Caco-2 (cell line): ENCODE measurements around the gene OR5K4. TPM values are rescaled to one million over a fixed set of nuclear protein-coding genes. Genes with fewer than 3 reads are reported as not detected.

Source experiments
- BruUV-seq: library from RNA; stranded (reverse); fragments of 400-500 nt; replicated peaks from 2 replicates; lab custom pipeline; 2021; lab: Mats Ljungman, UMichigan
- CTCF ChIA-PET: fragments of 300-600 bp; sonication (Branson Sonifier 250); formaldehyde crosslinking; loops from one replicate; lab custom pipeline; 2022; ENCODE audit warnings: antibody characterized with exemption; lab: Charles Lee
- POLR2A ChIA-PET: fragments of 300-600 bp; sonication (Branson Sonifier 250); formaldehyde crosslinking; loops from one replicate; lab custom pipeline; 2022; ENCODE audit warnings: antibody characterized with exemption; lab: Charles Lee
- DNase-seq, 2 experiments: peaks; one replicate each; pipeline versions ENCODE4 v3.0.0 to v3.0.0-alpha.2; 2020 to 2022
- H3K27me3 ChIP-seq: replicated peaks from 2 replicates; pipeline ENCODE4 v1.6.0; 2011; ENCODE audit warnings: low read length; ENCODE audit not compliant: control insufficient read depth, insufficient read depth
- H3K36me3 ChIP-seq: 2 replicates; pipeline ENCODE4 v1.5.1; 2011; ENCODE audit warnings: low read length; ENCODE audit not compliant: control insufficient read depth, insufficient read depth
- H3K4me1 ChIP-seq: fragments of 250-450 bp; sonication (Bioruptor Pico); 2 replicates; pipeline ENCODE4 v1.5.1; 2020; ENCODE audit warnings: mild to moderate bottlenecking
- H3K4me3 ChIP-seq: 2 replicates; pipeline ENCODE4 v1.5.1; 2011; ENCODE audit warnings: low read depth, mild to moderate bottlenecking, control low read depth, low read length
- H3K9me3 ChIP-seq: fragments of 250-450 bp; sonication (Bioruptor Pico); 2 replicates; pipeline ENCODE4 v1.5.1; 2020; ENCODE audit warnings: mild to moderate bottlenecking, moderate library complexity
- H3K27ac Mint-ChIP-seq: one replicate; pipeline ENCODE4 v1.8.0; 2022; ENCODE audit warnings: mixed read lengths; ENCODE audit not compliant: unreplicated experiment
- H3K27me3 Mint-ChIP-seq: one replicate; pipeline ENCODE4 v1.8.0; 2022; ENCODE audit warnings: mixed read lengths; ENCODE audit not compliant: insufficient read depth, unreplicated experiment
- H3K36me3 Mint-ChIP-seq: one replicate; pipeline ENCODE4 v1.8.0; 2022; ENCODE audit warnings: mild to moderate bottlenecking, mixed read lengths; ENCODE audit not compliant: insufficient read depth, unreplicated experiment
- H3K4me1 Mint-ChIP-seq: one replicate; pipeline ENCODE4 v1.8.0; 2022; ENCODE audit warnings: low read depth, mixed read lengths; ENCODE audit not compliant: unreplicated experiment
- H3K4me3 Mint-ChIP-seq: one replicate; pipeline ENCODE4 v1.8.0; 2022; ENCODE audit warnings: mild to moderate bottlenecking, moderate library complexity, mixed read lengths; ENCODE audit not compliant: unreplicated experiment
- H3K9me3 Mint-ChIP-seq: one replicate; pipeline ENCODE4 v1.8.0; 2022; ENCODE audit warnings: mixed read lengths; ENCODE audit not compliant: unreplicated experiment
- CTCF ChIP-seq, 2 experiments: fragments of 200-600 bp in 1 of 2; IDR thresholded peaks; 1 replicate in 1 of 2; 2 replicates in 1 of 2; pipeline versions ENCODE4 v1.5.1 to v1.8.0; 2011 to 2022; ENCODE audit warnings: antibody characterized with exemption in 1 of 2, control low read depth in 1 of 2, inconsistent platforms in 1 of 2, low read depth in 1 of 2, low read length in 1 of 2, mild to moderate bottlenecking in 1 of 2, moderate library complexity in 1 of 2; ENCODE audit not compliant: insufficient read depth in 1 of 2, severe bottlenecking in 1 of 2, unreplicated experiment in 1 of 2
- intact Hi-C: fragments of 100-400 bp; cut with micrococcal nuclease; formaldehyde crosslinking; loops from one replicate; pipeline ENCODE4 v1.10.0; 2022; ENCODE audit not compliant: unreplicated experiment
- total RNA-seq: library from RNA; stranded (reverse); gene quantifications from 2 replicates; pipeline ENCODE4 v1.2.3, GENCODE V29; 2022

OR5K4 gene
- total RNA-seq, 1 experiment from 2014 or later = not detected

- Histone ChIP-seq H3K9me3 (peaks cover 8% of the 10 kb centered on the region), H3K27me3 (no peaks in the 10 kb centered on the region), H3K4me1 (no peaks in the 10 kb centered on the region), H3K4me3 (no peak overlapping the region), H3K36me3 (no peaks in the 10 kb centered on the region)
- TF ChIP-seq CTCF (IDR thresholded peaks at IDR 0.05; ENCODE audit: insufficient read depth in 1 of 2, low read depth in 1 of 2, low read length in 1 of 2, severe bottlenecking in 1 of 2, unreplicated experiment in 1 of 2) = no peak
- ChIA-PET POLR2A (no interaction called here), CTCF (no interaction called here)
- H3K27ac Mint-ChIP-seq = no peak overlapping the region
- H3K9me3 Mint-ChIP-seq = peaks cover 15% of the 10 kb centered on the region
- no peak overlapping the region for H3K4me3 Mint-ChIP-seq
- H3K27me3 Mint-ChIP-seq = peaks cover 11% of the 10 kb centered on the region
- DNase-seq = no peak
- no TSS peak for BruUV-seq
- intact Hi-C loops = no loop called here
- no peaks in the 10 kb centered on the region for H3K36me3 Mint-ChIP-seq
- H3K4me1 Mint-ChIP-seq = no peaks in the 10 kb centered on the region
Measured at GRCh38 chr3:98359250-98359649, 5.6 kb downstream of the OR5K4 start.

- intact Hi-C loops = loop anchor here (1.0 kb wide), 1 partner anchor 213 kb away; no protein-coding TSS in a partner anchor
- Mint-ChIP-seq H3K4me3 (no peak overlapping the region), H3K4me1 (no peaks in the 10 kb centered on the region), H3K27ac (no peak overlapping the region), H3K36me3 (no peaks in the 10 kb centered on the region), H3K27me3 (peaks cover 9% of the 10 kb centered on the region), H3K9me3 (peaks cover 15% of the 10 kb centered on the region)
- Histone ChIP-seq H3K4me1 (no peaks in the 10 kb centered on the region), H3K27me3 (no peaks in the 10 kb centered on the region), H3K36me3 (no peaks in the 10 kb centered on the region), H3K4me3 (no peak overlapping the region), H3K9me3 (peaks cover 8% of the 10 kb centered on the region)
- peak in 1 of 2 experiments; percentile 31 for DNase-seq
- POLR2A ChIA-PET = no interaction called here
- TF ChIP-seq CTCF (IDR thresholded peaks at IDR 0.05; ENCODE audit: insufficient read depth in 1 of 2, low read depth in 1 of 2, low read length in 1 of 2, severe bottlenecking in 1 of 2, unreplicated experiment in 1 of 2) = peak in 1 of 2 experiments; percentile 43
- CTCF ChIA-PET = no interaction called here
- no TSS peak for BruUV-seq
Measured at GRCh38 chr3:98359993-98360675, 6.5 kb downstream of the OR5K4 start.

GRCh38 chr3:98360681-98361080 is 7.0 kb downstream of the OR5K4 start:
- intact Hi-C loops = loop anchor here (1.0 kb wide), 1 partner anchor 213 kb away; no protein-coding TSS in a partner anchor
- no peak for DNase-seq
- no peaks in the 10 kb centered on the region for H3K4me1 Mint-ChIP-seq
- Histone ChIP-seq H3K36me3 (no peaks in the 10 kb centered on the region), H3K27me3 (no peaks in the 10 kb centered on the region), H3K9me3 (peaks cover 8% of the 10 kb centered on the region), H3K4me1 (no peaks in the 10 kb centered on the region), H3K4me3 (no peak overlapping the region)
- no peak overlapping the region for H3K4me3 Mint-ChIP-seq
- ChIA-PET CTCF (no interaction called here), POLR2A (no interaction called here)
- no TSS peak for BruUV-seq
- peaks cover 9% of the 10 kb centered on the region for H3K27me3 Mint-ChIP-seq
- H3K27ac Mint-ChIP-seq = no peak overlapping the region
- H3K9me3 Mint-ChIP-seq = peaks cover 15% of the 10 kb centered on the region
- H3K36me3 Mint-ChIP-seq = no peaks in the 10 kb centered on the region
- no peak for TF ChIP-seq CTCF (IDR thresholded peaks at IDR 0.05; ENCODE audit: insufficient read depth in 1 of 2, low read depth in 1 of 2, low read length in 1 of 2, severe bottlenecking in 1 of 2, unreplicated experiment in 1 of 2)
